Peyer's patch (tissue), 4 donors: ENCODE measurements around the gene GYPC.

ENCODE experiments used
- CTCF ChIP-seq, 6 experiments: fragments of 450-650 bp in 4 of 6; fragments of 200-600 bp in 2 of 6; sonication (generic) in 1 of 6; IDR thresholded peaks; one replicate each; pipeline ENCODE4 v1.5.1; 2017 to 2019; ENCODE audit warnings: antibody characterized with exemption in 6 of 6, mild to moderate bottlenecking in 3 of 6, moderate library complexity in 1 of 6
- POLR2A ChIP-seq, 2 donors: fragments of 450-650 bp; IDR thresholded peaks; one replicate each; pipeline ENCODE4 v1.5.1; 2017; ENCODE audit warnings: antibody characterized with exemption in 2 of 2, mild to moderate bottlenecking in 2 of 2, moderate library complexity in 2 of 2

- TF ChIP-seq CTCF (IDR thresholded peaks at IDR 0.05) (no peak), POLR2A (IDR thresholded peaks at IDR 0.05) (no peak)
These were observed 1.8 kb downstream of the GYPC start for GRCh38 chr2:126657636-126658318.
